MCF 10A (cell line): Measurements from ENCODE around the gene TRAPPC5. TPM values are rescaled to one million over a fixed set of nuclear protein-coding genes. Genes with fewer than 3 reads are reported as not detected.

Experiments
- BruUV-seq: library from RNA; stranded (reverse); fragments of 400-500 nt; replicated peaks from 2 replicates; lab custom pipeline; 2021; lab: Mats Ljungman, UMichigan
- CTCF ChIA-PET: fragments of 300-600 bp; sonication (Branson Sonifier 250); formaldehyde crosslinking; extraction: SDS; loops from one replicate; lab custom pipeline; 2021; ENCODE audit warnings: antibody characterized with exemption, inconsistent platforms; lab: Yijun Ruan, JAX
- POLR2A ChIA-PET: fragments of 300-600, 350-650 bp; sonication (Branson Sonifier 250); formaldehyde crosslinking; extraction: SDS; loops from one replicate; lab custom pipeline; 2020; ENCODE audit warnings: antibody characterized with exemption, inconsistent platforms; lab: Yijun Ruan, JAX
- DNase-seq: peaks from one replicate; pipeline ENCODE4 v3.0.0-alpha.2; 2018; ENCODE audit not compliant: unreplicated experiment
- H3K27ac Mint-ChIP-seq: one replicate; pipeline ENCODE4 v1.8.0; 2022; ENCODE audit warnings: mild to moderate bottlenecking, low read depth, mixed read lengths; ENCODE audit not compliant: unreplicated experiment
- H3K27me3 Mint-ChIP-seq: one replicate; pipeline ENCODE4 v1.8.0; 2022; ENCODE audit warnings: mixed read lengths; ENCODE audit not compliant: insufficient read depth, unreplicated experiment
- H3K36me3 Mint-ChIP-seq: one replicate; pipeline ENCODE4 v1.8.0; 2022; ENCODE audit warnings: mild to moderate bottlenecking, moderate library complexity, mixed read lengths; ENCODE audit not compliant: insufficient read depth, unreplicated experiment
- H3K4me1 Mint-ChIP-seq: one replicate; pipeline ENCODE4 v1.8.0; 2022; ENCODE audit warnings: mixed read lengths; ENCODE audit not compliant: insufficient read depth, unreplicated experiment
- H3K4me3 Mint-ChIP-seq: one replicate; pipeline ENCODE4 v1.8.0; 2022; ENCODE audit warnings: mild to moderate bottlenecking, moderate library complexity, mixed read lengths; ENCODE audit not compliant: unreplicated experiment
- H3K9me3 Mint-ChIP-seq: one replicate; pipeline ENCODE4 v1.8.0; 2022; ENCODE audit warnings: mixed read lengths; ENCODE audit not compliant: unreplicated experiment
- intact Hi-C: fragments of 100-400 bp; cut with micrococcal nuclease; formaldehyde crosslinking; loops from 2 replicates; pipeline ENCODE4 v1.14.1; 2022
- total RNA-seq: library from RNA; stranded (reverse); gene quantifications from 2 replicates; pipeline ENCODE4 v1.2.3, GENCODE V29; 2022
- TF ChIP-seq, protein P1 (sequence below): fragments of 200-600 bp; IDR thresholded peaks from one replicate; pipeline ENCODE4 v1.8.0; 2022; ENCODE audit warnings: antibody characterized with exemption, mild to moderate bottlenecking; ENCODE audit not compliant: unreplicated experiment

Gene TRAPPC5
- total RNA-seq, 1 experiment from 2014 or later: 123 TPM

DNA sequence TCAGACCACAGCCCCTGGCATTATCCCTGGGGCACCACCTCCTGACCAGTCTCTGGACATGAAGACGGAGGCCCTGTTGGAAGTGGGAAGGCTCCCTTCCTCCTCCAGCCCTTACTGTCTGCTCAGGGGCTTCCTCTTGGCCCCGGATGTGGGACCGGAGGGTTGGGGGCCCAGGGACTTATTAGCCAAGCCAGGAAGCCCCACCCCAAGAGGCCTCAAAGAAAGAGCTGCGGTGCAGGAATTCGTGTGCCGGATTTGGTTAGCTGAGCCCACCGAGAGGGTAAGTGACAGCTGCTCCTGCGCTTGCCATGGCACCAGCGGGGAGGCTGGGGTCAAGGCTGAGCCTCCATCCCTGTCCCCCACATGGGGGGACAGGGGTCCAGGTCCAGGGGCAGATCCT, 11.8 kb upstream of the TRAPPC5 start, which contains the start of gene RETN:
Gene RETN (plus strand): TSS at position 208 of the 400 bp plus-strand sequence. CDS start 278 bp downstream, outside the sequence.
- no TSS peak for BruUV-seq
- H3K27me3 Mint-ChIP-seq: peaks cover 22% of the 10 kb centered on the region

DNA sequence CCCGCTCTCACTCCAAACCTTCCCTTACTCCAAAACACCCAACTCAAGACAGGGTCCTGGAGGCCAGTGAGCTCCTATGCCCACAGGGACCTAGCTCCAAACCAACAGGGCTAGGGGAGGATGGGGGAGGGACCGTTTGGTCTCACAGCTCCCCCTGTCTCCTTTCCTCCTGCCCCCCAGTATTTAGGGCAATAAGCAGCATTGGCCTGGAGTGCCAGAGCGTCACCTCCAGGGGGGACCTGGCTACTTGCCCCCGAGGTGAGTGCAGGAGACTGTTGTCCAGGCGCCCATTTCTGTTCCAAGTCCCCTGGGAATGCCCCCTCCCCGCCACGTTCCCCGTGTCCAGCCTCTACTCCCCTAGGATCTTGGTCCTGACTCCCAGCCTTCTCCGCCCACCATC, 11.0 kb upstream of the TRAPPC5 start:
- peaks cover 22% of the 10 kb centered on the region for H3K27me3 Mint-ChIP-seq
- no peaks in the 10 kb centered on the region for H3K4me1 Mint-ChIP-seq
- H3K36me3 Mint-ChIP-seq: no peaks in the 10 kb centered on the region
- H3K27ac Mint-ChIP-seq: no peak overlapping the region
- H3K4me3 Mint-ChIP-seq: no peak overlapping the region
- no peak for DNase-seq
- no peaks in the 10 kb centered on the region for H3K9me3 Mint-ChIP-seq
- ChIA-PET CTCF (interaction anchor here (0.6 to 2.0 kb wide), 3 partner anchors 11 to 131 kb away, joined by 4 to 6 read pairs (median 4); partner anchors contain the start of gene TRAPPC5), POLR2A (interaction anchor here (0.7 to 0.9 kb wide), 2 partner anchors 11 to 16 kb away, joined by 3 read pairs; partner anchors contain the start of gene TRAPPC5)
- intact Hi-C loops: no loop called here
- TF ChIP-seq, protein P1, sequence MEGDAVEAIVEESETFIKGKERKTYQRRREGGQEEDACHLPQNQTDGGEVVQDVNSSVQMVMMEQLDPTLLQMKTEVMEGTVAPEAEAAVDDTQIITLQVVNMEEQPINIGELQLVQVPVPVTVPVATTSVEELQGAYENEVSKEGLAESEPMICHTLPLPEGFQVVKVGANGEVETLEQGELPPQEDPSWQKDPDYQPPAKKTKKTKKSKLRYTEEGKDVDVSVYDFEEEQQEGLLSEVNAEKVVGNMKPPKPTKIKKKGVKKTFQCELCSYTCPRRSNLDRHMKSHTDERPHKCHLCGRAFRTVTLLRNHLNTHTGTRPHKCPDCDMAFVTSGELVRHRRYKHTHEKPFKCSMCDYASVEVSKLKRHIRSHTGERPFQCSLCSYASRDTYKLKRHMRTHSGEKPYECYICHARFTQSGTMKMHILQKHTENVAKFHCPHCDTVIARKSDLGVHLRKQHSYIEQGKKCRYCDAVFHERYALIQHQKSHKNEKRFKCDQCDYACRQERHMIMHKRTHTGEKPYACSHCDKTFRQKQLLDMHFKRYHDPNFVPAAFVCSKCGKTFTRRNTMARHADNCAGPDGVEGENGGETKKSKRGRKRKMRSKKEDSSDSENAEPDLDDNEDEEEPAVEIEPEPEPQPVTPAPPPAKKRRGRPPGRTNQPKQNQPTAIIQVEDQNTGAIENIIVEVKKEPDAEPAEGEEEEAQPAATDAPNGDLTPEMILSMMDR: no peak
- no TSS peak for BruUV-seq

More for the DNA sequence above, 11.8 kb upstream of the TRAPPC5 start, which contains the start of gene RETN:
- intact Hi-C loops: no loop called here
- CTCF ChIA-PET: interaction anchor here (0.6 to 2.0 kb wide), 3 partner anchors 12 to 131 kb away, joined by 4 to 6 read pairs (median 4); partner anchors contain the start of gene TRAPPC5
- POLR2A ChIA-PET: interaction anchor here (0.9 kb wide), 1 partner anchor 24 kb away, joined by 3 read pairs; no protein-coding TSS in a partner anchor
- H3K4me1 Mint-ChIP-seq: no peaks in the 10 kb centered on the region
- H3K9me3 Mint-ChIP-seq: no peaks in the 10 kb centered on the region
- no peak within 1 kb of the TSS for H3K27ac Mint-ChIP-seq
- H3K36me3 Mint-ChIP-seq: no peaks in the 10 kb centered on the region
- no peak for DNase-seq
- no peak within 1 kb of the TSS for H3K4me3 Mint-ChIP-seq
- TF ChIP-seq, protein P1: no peak

DNA sequence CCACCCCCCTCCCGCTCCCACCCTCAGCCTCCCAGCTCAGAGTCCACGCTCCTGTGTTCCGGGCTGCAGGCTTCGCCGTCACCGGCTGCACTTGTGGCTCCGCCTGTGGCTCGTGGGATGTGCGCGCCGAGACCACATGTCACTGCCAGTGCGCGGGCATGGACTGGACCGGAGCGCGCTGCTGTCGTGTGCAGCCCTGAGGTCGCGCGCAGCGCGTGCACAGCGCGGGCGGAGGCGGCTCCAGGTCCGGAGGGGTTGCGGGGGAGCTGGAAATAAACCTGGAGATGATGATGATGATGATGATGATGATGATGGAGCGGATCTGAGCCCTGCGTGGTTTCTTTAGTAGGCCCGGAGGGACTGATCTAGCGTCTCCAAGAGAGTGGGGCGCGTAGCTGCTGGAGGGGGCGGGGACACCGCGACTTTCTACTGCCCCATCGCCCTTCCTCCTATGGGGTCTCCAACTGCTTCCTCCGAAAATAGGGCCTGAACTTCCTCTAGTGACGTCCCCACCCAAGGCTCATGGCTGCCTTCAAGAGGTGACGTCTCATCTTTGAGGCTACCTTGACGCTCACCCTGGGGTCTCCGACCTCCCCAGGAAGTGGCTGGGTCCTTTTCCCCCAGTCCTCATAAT, 10.4 kb upstream of the TRAPPC5 start:
- peak overlapping the region; percentile 37 for H3K4me3 Mint-ChIP-seq
- H3K9me3 Mint-ChIP-seq: no peaks in the 10 kb centered on the region
- intact Hi-C loops: no loop called here

More for the DNA sequence above, 10.4 kb upstream of the TRAPPC5 start:
- Mint-ChIP-seq H3K36me3 (no peaks in the 10 kb centered on the region), H3K27me3 (peaks cover 22% of the 10 kb centered on the region), H3K4me1 (no peaks in the 10 kb centered on the region), H3K27ac (no peak overlapping the region)
- no TSS peak for BruUV-seq
- ChIA-PET POLR2A (interaction anchor here (0.7 to 0.9 kb wide), 3 partner anchors 10 to 17 kb away, joined by 3 to 4 read pairs (median 3); partner anchors contain the start of gene TRAPPC5), CTCF (interaction anchor here (1.0 to 2.0 kb wide), 2 partner anchors 11 to 18 kb away, joined by 4 to 6 read pairs; partner anchors contain the start of gene TRAPPC5)
- no peak for DNase-seq
- TF ChIP-seq, protein P1: no peak
